Uterus (tissue), 2 donors: Measurements from ENCODE around the gene EIF3F.

Experiments used
- CTCF ChIP-seq, 4 experiments: fragments of 200-600 bp in 2 of 4; fragments of 450-650 bp in 2 of 4; sonication (generic) in 2 of 4; IDR thresholded peaks; one replicate each; pipeline ENCODE4 v1.5.1; 2016 to 2019; ENCODE audit warnings: antibody characterized with exemption in 4 of 4, mild to moderate bottlenecking in 2 of 4, moderate library complexity in 1 of 4
- POLR2A ChIP-seq, 2 donors: fragments of 450-650 bp; IDR thresholded peaks; one replicate each; pipeline ENCODE4 v1.6.1; 2016; ENCODE audit warnings: antibody characterized with exemption in 2 of 2, mild to moderate bottlenecking in 1 of 2, moderate library complexity in 1 of 2

- TF ChIP-seq CTCF (IDR thresholded peaks at IDR 0.05) (no peak), POLR2A (IDR thresholded peaks at IDR 0.05) (no peak)
Measured at GRCh38 chr11:7955191-7955590, 31.9 kb upstream of the EIF3F start.
